Measurements from ENCODE around the gene DDX10.

Gene DDX10

DNA sequence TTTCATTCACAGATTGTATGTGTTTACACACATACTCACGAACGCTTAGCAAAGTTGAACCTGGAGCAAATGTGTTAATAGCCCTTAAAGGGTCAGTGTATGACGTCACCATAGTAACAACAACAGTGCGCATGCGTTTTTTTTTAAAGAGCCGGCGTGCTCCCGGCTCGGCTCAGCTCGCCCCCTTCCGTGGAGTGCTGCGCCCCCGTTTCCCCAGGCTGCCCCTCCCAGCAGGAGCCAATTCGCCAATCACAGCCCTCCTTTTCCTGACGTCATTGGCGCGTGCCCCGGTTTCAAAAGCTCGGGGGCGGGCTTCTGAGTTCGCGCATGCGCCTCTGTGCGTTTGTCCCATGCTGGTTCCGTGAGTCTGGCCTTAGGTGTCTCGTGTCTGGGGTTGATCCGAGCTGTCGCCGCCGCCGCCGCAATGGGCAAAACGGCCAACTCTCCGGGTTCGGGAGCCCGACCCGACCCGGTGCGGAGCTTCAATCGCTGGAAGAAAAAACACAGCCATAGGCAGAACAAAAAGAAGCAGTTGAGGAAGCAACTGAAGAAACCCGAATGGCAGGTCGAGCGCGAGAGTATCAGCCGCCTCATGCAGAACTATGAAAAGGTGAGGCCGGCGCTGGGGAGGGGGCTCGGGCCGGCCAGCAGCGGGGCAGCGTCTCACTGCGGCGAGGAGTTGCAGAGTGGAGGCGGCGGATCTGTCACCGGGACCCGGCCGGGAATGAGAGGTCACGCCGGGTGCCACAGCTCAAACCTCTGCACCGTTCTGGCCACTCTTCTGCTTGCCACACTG, at the start of gene DDX10:
TSS of gene DDX10 (plus strand) at position 340 of the 796 bp plus-strand sequence. CDS start at position 425, 85 bp downstream.
- no peaks in the 10 kb centered on the region for H3K9me3 ChIP-seq (ENCODE audit: control insufficient read depth, low read length)
- H3K4me1 ChIP-seq (ENCODE audit: control insufficient read depth, insufficient read depth, low read length): peaks cover 16% of the 10 kb centered on the region
- H3K36me3 ChIP-seq (ENCODE audit: control insufficient read depth, insufficient read depth, low read length, severe bottlenecking): no peaks in the 10 kb centered on the region
- peak within 1 kb of the TSS; percentile 91 for H3K9ac ChIP-seq (ENCODE audit: low read length)
- peak; percentile 99 for DNase-seq (ENCODE audit: low read depth)
- peak within 1 kb of the TSS; percentile 94 for H3K4me3 ChIP-seq (ENCODE audit: low read length)
- H3K27me3 ChIP-seq (replicated peaks; ENCODE audit: control insufficient read depth, insufficient read depth, low read length): no peaks in the 10 kb centered on the region

DNA sequence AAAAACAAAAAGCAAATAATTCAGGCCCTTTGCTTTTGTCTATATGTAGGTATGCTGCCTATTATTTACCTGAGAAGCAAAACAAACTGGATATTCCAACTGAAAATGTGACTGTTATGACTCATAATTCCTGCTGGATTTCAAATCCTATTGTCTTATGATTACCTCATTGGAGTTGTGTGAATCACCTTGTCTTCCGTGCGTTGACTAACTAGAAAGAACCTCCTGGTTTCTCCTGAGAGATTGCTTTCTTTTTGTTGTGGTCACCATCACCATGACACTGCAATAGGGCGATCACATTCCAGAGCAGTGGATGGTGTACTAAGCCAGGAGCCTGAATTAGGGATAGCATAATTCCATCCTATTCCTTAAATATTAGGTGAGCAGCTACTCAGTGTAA, 48.3 kb upstream of the DDX10 start:
- peak; percentile 27 for DNase-seq (ENCODE audit: low read depth)
- Histone ChIP-seq H3K4me1 (ENCODE audit: control insufficient read depth, insufficient read depth, low read length) (no peaks in the 10 kb centered on the region), H3K27me3 (replicated peaks; ENCODE audit: control insufficient read depth, insufficient read depth, low read length) (no peaks in the 10 kb centered on the region), H3K9ac (ENCODE audit: low read length) (no peak overlapping the region), H3K9me3 (ENCODE audit: control insufficient read depth, low read length) (no peaks in the 10 kb centered on the region), H3K36me3 (ENCODE audit: control insufficient read depth, insufficient read depth, low read length, severe bottlenecking) (no peaks in the 10 kb centered on the region), H3K4me3 (ENCODE audit: low read length) (no peak overlapping the region)

DNA sequence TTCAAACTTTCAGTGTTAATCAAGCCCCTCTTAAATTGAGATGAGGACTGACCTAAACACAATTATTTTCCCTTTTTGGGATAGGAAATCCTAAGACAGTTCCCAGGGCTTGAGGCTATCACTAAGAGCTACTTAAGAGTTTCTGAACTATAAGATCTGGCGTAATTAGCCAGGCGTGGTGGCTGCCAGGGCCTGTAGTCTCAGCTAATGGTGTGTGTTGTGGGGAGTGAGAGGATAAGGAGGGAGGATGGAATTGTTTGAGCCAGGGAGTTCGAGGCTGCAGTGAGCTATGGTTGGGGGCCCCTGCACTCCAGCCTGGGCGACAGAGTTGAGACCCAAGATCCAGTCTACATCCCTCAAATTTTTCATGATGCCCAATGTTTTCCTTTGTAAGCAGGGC, 47.8 kb upstream of the DDX10 start:
- Histone ChIP-seq H3K9me3 (ENCODE audit: control insufficient read depth, low read length) (no peaks in the 10 kb centered on the region), H3K4me1 (ENCODE audit: control insufficient read depth, insufficient read depth, low read length) (no peaks in the 10 kb centered on the region), H3K27me3 (replicated peaks; ENCODE audit: control insufficient read depth, insufficient read depth, low read length) (no peaks in the 10 kb centered on the region), H3K9ac (ENCODE audit: low read length) (no peak overlapping the region), H3K4me3 (ENCODE audit: low read length) (no peak overlapping the region), H3K36me3 (ENCODE audit: control insufficient read depth, insufficient read depth, low read length, severe bottlenecking) (no peaks in the 10 kb centered on the region)
- no peak for DNase-seq (ENCODE audit: low read depth)

DNA sequence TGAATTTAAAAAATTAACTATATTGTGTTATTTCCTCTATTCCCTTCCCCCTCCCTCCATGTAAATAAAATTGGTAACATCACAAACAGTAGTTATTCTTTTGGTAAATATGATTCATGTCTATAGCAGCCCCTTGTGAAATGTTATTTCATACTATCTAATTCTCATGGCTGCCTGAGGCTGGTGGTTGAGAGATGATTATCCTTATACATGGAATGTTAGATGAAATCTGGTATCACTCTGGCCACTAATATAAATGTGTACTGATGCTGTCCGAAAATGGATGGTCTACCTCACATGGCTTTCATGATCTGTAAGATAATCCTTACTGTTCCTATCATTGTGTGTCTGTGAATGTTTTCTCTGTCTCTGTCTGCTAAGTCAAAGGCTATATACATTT, 46.3 kb upstream of the DDX10 start:
- Histone ChIP-seq H3K9me3 (ENCODE audit: control insufficient read depth, low read length) (no peaks in the 10 kb centered on the region), H3K4me1 (ENCODE audit: control insufficient read depth, insufficient read depth, low read length) (no peaks in the 10 kb centered on the region), H3K4me3 (ENCODE audit: low read length) (no peak overlapping the region), H3K9ac (ENCODE audit: low read length) (no peak overlapping the region), H3K27me3 (replicated peaks; ENCODE audit: control insufficient read depth, insufficient read depth, low read length) (no peaks in the 10 kb centered on the region), H3K36me3 (ENCODE audit: control insufficient read depth, insufficient read depth, low read length, severe bottlenecking) (no peaks in the 10 kb centered on the region)
- peak; percentile 56 for DNase-seq (ENCODE audit: low read depth)

DNA sequence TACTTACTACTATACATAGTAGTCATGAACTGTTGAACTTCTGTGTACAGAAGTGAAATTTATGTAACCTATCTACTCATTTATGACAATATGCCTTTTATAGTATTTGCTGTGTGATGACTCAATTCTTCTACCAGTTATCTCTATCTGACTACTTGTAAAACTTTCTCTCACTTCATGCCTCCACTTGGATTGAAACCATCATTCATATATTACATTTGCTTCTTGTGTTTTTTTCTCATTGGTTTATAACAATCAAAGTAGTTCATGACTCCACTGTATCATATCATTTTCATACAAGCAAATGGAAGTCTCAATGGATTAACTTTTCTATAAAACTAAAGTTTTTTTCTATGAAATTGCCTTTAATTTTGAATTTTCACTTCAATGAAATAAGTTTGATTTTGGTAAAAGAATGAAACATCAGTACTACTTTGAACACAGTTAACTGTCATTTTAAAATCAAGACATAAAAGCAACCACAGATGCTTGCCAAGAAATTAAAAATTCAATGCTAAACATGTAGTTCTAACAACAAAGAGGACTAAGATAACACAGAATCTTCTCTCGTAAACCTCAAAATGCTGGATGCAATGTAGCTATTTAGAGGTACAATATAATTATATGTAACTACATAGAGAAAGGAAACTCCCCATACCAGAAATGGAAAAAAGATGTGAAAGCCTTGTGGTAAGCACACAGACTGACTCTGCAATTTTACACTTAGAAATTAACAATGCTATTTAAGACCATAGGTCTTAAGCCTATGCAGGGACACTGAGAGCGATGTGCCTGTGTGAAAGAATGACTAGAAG, 43.7 kb upstream of the DDX10 start:
- H3K36me3 ChIP-seq (ENCODE audit: control insufficient read depth, insufficient read depth, low read length, severe bottlenecking): no peaks in the 10 kb centered on the region
- no peak overlapping the region for H3K4me3 ChIP-seq (ENCODE audit: low read length)
- no peak overlapping the region for H3K9ac ChIP-seq (ENCODE audit: low read length)
- H3K4me1 ChIP-seq (ENCODE audit: control insufficient read depth, insufficient read depth, low read length): no peaks in the 10 kb centered on the region
- no peaks in the 10 kb centered on the region for H3K27me3 ChIP-seq (replicated peaks; ENCODE audit: control insufficient read depth, insufficient read depth, low read length)
- H3K9me3 ChIP-seq (ENCODE audit: control insufficient read depth, low read length): no peaks in the 10 kb centered on the region
- no peak for DNase-seq (ENCODE audit: low read depth)

DNA sequence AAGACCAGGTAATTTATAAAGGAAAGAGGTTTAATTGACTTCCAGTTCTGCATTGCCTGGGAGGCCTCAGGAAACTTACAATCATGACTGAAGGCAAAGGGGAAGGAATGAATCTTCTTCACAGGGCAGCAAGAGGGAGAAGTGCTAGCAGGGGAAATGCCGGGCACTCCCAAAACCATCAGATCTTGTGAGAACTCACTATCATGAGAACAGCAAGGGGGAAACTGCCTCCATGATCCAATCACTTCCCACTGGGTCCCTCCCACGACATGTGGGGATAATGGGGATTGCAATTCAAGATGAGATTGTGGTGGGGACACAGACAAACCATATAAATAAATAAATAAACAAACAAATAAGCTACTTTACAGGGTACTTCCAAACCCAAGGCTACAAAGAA, 42.5 kb upstream of the DDX10 start:
- Histone ChIP-seq H3K9ac (ENCODE audit: low read length) (no peak overlapping the region), H3K9me3 (ENCODE audit: control insufficient read depth, low read length) (no peaks in the 10 kb centered on the region), H3K36me3 (ENCODE audit: control insufficient read depth, insufficient read depth, low read length, severe bottlenecking) (no peaks in the 10 kb centered on the region), H3K27me3 (replicated peaks; ENCODE audit: control insufficient read depth, insufficient read depth, low read length) (no peaks in the 10 kb centered on the region), H3K4me3 (ENCODE audit: low read length) (no peak overlapping the region), H3K4me1 (ENCODE audit: control insufficient read depth, insufficient read depth, low read length) (no peaks in the 10 kb centered on the region)
- no peak for DNase-seq (ENCODE audit: low read depth)

DNA sequence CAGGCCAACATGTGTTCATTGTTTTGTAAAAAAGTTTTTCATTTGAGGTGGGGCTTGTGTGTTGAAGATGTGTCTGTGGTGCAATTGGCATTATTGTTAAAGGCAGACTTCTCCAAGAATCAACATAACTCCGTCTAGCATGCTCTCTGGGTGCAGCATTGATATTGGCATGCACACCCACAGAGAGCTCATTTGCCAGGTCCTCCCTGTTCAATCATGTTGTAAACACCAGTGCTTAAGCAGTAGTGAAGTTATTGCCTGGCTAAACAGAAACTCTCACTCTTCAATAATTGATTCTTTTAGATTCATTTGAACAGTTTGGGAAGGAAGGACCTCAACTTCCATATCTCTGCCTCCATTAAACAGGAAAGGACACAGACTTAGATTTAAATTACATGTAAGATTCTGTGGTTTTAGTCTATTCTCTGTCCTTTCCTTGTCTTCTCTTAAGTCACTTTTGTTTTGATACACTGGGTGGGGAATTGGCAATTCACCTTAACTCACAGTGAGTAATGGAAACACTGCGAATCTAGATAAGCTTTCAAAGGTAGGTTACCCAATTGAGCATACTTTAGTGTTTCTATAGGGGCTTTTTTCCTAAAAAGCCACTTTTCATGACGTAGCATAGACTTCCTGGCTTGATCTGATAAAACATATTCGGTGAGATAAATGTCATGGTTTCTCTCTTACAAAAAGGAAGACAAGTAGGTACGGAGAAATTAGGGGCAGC, 40.5 kb upstream of the DDX10 start:
- no peaks in the 10 kb centered on the region for H3K4me1 ChIP-seq (ENCODE audit: control insufficient read depth, insufficient read depth, low read length)
- H3K27me3 ChIP-seq (replicated peaks; ENCODE audit: control insufficient read depth, insufficient read depth, low read length): no peaks in the 10 kb centered on the region
- H3K36me3 ChIP-seq (ENCODE audit: control insufficient read depth, insufficient read depth, low read length, severe bottlenecking): no peaks in the 10 kb centered on the region
- DNase-seq (ENCODE audit: low read depth): no peak
- no peaks in the 10 kb centered on the region for H3K9me3 ChIP-seq (ENCODE audit: control insufficient read depth, low read length)
- H3K4me3 ChIP-seq (ENCODE audit: low read length): no peak overlapping the region
- H3K9ac ChIP-seq (ENCODE audit: low read length): no peak overlapping the region

DNA sequence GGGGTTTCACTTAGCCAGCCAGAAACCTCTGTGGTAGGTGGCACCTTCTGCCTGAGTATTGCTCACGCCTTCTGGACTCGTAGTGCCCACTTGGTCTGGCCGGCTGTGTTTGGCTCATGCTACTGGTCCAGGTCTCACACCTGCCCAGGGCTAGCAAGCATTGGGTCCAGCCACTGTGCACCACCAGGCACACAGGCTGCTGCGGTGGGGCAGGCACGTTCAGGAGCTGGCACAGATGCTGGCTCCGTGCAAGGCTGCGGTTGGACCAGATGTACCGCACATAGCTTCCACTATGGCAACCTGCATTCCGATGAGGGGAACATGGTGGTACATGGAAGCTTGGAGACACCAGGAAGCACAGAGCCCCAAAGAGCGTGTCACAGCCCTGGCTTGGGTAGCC, 36.5 kb upstream of the DDX10 start:
- no peaks in the 10 kb centered on the region for H3K9me3 ChIP-seq (ENCODE audit: control insufficient read depth, low read length)
- DNase-seq (ENCODE audit: low read depth): no peak
- H3K4me3 ChIP-seq (ENCODE audit: low read length): no peak overlapping the region
- no peak overlapping the region for H3K9ac ChIP-seq (ENCODE audit: low read length)
- no peaks in the 10 kb centered on the region for H3K36me3 ChIP-seq (ENCODE audit: control insufficient read depth, insufficient read depth, low read length, severe bottlenecking)
- H3K4me1 ChIP-seq (ENCODE audit: control insufficient read depth, insufficient read depth, low read length): no peaks in the 10 kb centered on the region
- no peaks in the 10 kb centered on the region for H3K27me3 ChIP-seq (replicated peaks; ENCODE audit: control insufficient read depth, insufficient read depth, low read length)

DNA sequence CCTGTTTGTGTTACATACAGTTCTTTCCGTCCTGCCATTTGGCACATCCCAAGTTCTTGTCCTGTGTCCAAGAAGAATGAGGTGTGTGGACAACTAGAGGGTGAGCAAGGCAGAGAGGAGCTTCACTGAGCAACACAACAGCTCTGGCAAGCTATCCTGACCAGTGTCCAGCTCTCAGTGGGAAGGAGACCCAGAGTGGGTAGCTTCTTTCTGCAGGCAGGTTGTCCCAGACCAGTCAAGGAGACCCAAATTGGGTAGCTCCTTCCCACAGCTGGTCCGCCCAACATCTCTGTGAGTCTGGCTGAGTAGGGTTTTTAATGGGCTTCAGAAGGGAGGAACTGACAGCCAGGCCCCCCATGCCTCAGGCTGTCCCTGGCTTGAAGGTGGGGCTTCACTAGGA, 36.1 kb upstream of the DDX10 start:
- Histone ChIP-seq H3K9ac (ENCODE audit: low read length) (no peak overlapping the region), H3K36me3 (ENCODE audit: control insufficient read depth, insufficient read depth, low read length, severe bottlenecking) (no peaks in the 10 kb centered on the region), H3K4me3 (ENCODE audit: low read length) (no peak overlapping the region), H3K27me3 (replicated peaks; ENCODE audit: control insufficient read depth, insufficient read depth, low read length) (no peaks in the 10 kb centered on the region), H3K4me1 (ENCODE audit: control insufficient read depth, insufficient read depth, low read length) (no peaks in the 10 kb centered on the region), H3K9me3 (ENCODE audit: control insufficient read depth, low read length) (no peaks in the 10 kb centered on the region)
- no peak for DNase-seq (ENCODE audit: low read depth)

DNA sequence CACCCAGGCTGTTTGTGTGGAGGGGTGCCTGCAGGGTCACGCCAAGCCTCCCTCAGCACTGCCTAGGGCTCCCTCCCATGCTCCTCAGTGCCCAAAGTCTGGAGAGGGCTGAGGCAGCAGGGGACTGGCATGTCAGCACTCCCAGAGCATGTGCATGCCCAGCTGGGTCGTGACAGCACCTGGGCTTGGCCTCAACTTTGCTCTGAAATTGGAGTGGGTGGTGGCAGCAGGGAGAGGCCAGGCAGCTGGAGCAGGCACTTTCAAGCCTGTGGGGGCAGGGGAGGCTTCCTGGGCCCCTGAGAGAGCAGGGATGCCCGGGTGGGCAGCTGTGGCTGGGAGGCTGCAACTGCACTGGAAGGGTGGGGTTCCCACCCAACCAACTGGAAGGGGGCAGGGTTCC, 35.6 kb upstream of the DDX10 start:
- Histone ChIP-seq H3K9me3 (ENCODE audit: control insufficient read depth, low read length) (no peaks in the 10 kb centered on the region), H3K9ac (ENCODE audit: low read length) (no peak overlapping the region), H3K4me1 (ENCODE audit: control insufficient read depth, insufficient read depth, low read length) (no peaks in the 10 kb centered on the region), H3K27me3 (replicated peaks; ENCODE audit: control insufficient read depth, insufficient read depth, low read length) (no peaks in the 10 kb centered on the region), H3K4me3 (ENCODE audit: low read length) (no peak overlapping the region), H3K36me3 (ENCODE audit: control insufficient read depth, insufficient read depth, low read length, severe bottlenecking) (no peaks in the 10 kb centered on the region)
- DNase-seq (ENCODE audit: low read depth): no peak

DNA sequence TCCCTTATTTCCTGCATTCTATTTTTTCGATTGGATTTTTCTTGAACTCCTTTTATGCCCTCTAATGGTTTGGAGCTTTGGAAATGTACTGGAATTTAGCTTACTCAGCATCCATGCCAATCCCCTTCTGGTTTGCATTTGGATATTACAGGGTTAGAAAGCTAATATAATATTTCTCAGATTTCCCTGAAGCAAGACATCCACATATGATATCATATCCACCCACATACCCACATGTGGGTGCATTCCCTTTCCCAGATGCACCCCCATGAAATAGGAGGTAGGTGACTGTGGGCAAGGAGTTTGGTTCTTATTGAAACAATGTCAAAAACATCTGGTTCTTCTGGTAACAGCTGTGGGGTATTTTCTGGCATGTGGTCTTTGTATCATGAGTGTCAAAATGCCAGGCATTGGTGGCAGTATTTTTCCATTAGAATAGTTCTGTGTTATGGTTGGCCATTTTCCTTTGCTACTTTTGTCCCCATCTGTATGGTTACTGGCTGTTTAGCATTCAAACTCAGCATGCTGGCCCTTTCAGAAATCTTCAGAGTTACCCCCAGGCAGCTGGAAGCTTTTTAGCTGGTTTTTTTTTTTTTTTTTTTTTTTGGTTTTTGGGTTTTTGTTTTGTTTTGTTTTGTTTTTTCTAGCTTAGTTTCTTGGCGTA, 32.7 kb upstream of the DDX10 start:
- Histone ChIP-seq H3K4me3 (ENCODE audit: low read length) (no peak overlapping the region), H3K27me3 (replicated peaks; ENCODE audit: control insufficient read depth, insufficient read depth, low read length) (no peaks in the 10 kb centered on the region), H3K9me3 (ENCODE audit: control insufficient read depth, low read length) (no peaks in the 10 kb centered on the region), H3K36me3 (ENCODE audit: control insufficient read depth, insufficient read depth, low read length, severe bottlenecking) (no peaks in the 10 kb centered on the region), H3K4me1 (ENCODE audit: control insufficient read depth, insufficient read depth, low read length) (no peaks in the 10 kb centered on the region), H3K9ac (ENCODE audit: low read length) (no peak overlapping the region)
- DNase-seq (ENCODE audit: low read depth): peak; percentile 72

All from adipocyte (in vitro differentiated cells).